HG02943 (cell line): Measurements from ENCODE around the gene SCRT2.
A peak's percentile ranks its signal among the peaks of the same experiment; 100 is the strongest.
"Not testable (repeated sequence)": the region's sequence is repeated elsewhere in the genome, so short reads cannot be mapped to it uniquely, and the experiment has no call there.

Experiments used
- ATAC-seq: cut with Tn5 transposase; IDR thresholded peaks from one replicate; pipeline ENCODE4 v1.9.1; 2021; ENCODE audit warnings: mild to moderate bottlenecking, low read depth, moderate library complexity; ENCODE audit not compliant: unreplicated experiment

The SCRT2 gene

GRCh38 chr20:653590-654416 is 21.8 kb downstream of the SCRT2 start:
- ATAC-seq = no peak

- ATAC-seq = peak; percentile 77
Measured at GRCh38 chr20:653110-653589, 22.5 kb downstream of the SCRT2 start, which contains the start of gene SRXN1. TSS of gene SRXN1 (minus strand) at chr20:653200. CDS start at chr20:653185, 15 bp downstream.

GRCh38 chr20:652615-653109 is 22.9 kb downstream of the SCRT2 start:
- ATAC-seq = peak; percentile 12

GRCh38 chr20:651713-652614 is 23.6 kb downstream of the SCRT2 start:
- ATAC-seq = no peak

- no peak for ATAC-seq
Measured at GRCh38 chr20:650954-651353, 24.6 kb downstream of the SCRT2 start.

- ATAC-seq = no peak
Measured at GRCh38 chr20:650281-650680, 25.3 kb downstream of the SCRT2 start.

GRCh38 chr20:647479-648019 is 28.1 kb downstream of the SCRT2 start:
- no peak for ATAC-seq

- ATAC-seq = no peak
Measured at GRCh38 chr20:646868-647233, 28.8 kb downstream of the SCRT2 start.

- ATAC-seq = no peak
Measured at GRCh38 chr20:646107-646867, 29.3 kb downstream of the SCRT2 start.

GRCh38 chr20:645318-646106 is 30.1 kb downstream of the SCRT2 start:
- no peak for ATAC-seq

- no peak for ATAC-seq
Measured at GRCh38 chr20:644692-645317, 30.8 kb downstream of the SCRT2 start.

- no peak for ATAC-seq
Measured at GRCh38 chr20:642398-643174, 33.0 kb downstream of the SCRT2 start.

GRCh38 chr20:642013-642397 is 33.6 kb downstream of the SCRT2 start:
- not testable (repeated sequence) for ATAC-seq

- no peak for ATAC-seq
Measured at GRCh38 chr20:641516-641875, 34.1 kb downstream of the SCRT2 start.

GRCh38 chr20:640674-641515 is 34.7 kb downstream of the SCRT2 start:
- ATAC-seq = no peak

GRCh38 chr20:638579-638978 is 37.0 kb downstream of the SCRT2 start:
- no peak for ATAC-seq

GRCh38 chr20:637559-637958 is 38.0 kb downstream of the SCRT2 start:
- no peak for ATAC-seq
